Karpas-422 (cell line): ENCODE measurements around the gene GALNS. TPM values are rescaled to one million over a fixed set of nuclear protein-coding genes. Genes with fewer than 3 reads are reported as not detected.
A peak's percentile ranks its signal among the peaks of the same experiment; 100 is the strongest.

Experiments
- DNase-seq: peaks from one replicate; pipeline ENCODE4 v3.0.0-alpha.2; 2015
- H2AFZ ChIP-seq: fragments of 200-600 bp; sonication (generic); 2 replicates; pipeline ENCODE4 v1.6.1; 2014; ENCODE audit warnings: antibody characterized with exemption, low read length, mixed read lengths
- H3K27ac ChIP-seq: fragments of 200-600 bp; sonication (generic); 2 replicates; pipeline ENCODE4 v1.5.1; 2014; ENCODE audit warnings: mild to moderate bottlenecking, low read length, moderate library complexity
- H3K27me3 ChIP-seq: fragments of 200-600 bp; sonication (generic); 2 replicates; pipeline ENCODE4 v1.6.1; 2014; ENCODE audit warnings: low read length, mixed read lengths
- H3K36me3 ChIP-seq: fragments of 200-600 bp; sonication (generic); 2 replicates; pipeline ENCODE4 v1.6.1; 2014; ENCODE audit warnings: low read length, mixed read lengths; ENCODE audit not compliant: insufficient read depth
- H3K4me1 ChIP-seq: fragments of 200-600 bp; sonication (generic); 2 replicates; pipeline ENCODE4 v1.6.1; 2014; ENCODE audit warnings: mild to moderate bottlenecking, low read length, mixed read lengths
- H3K4me2 ChIP-seq: fragments of 200-600 bp; sonication (generic); 2 replicates; pipeline ENCODE4 v1.6.1; 2014; ENCODE audit warnings: low read length, low read depth, mild to moderate bottlenecking; ENCODE audit not compliant: poor library complexity, severe bottlenecking
- H3K4me3 ChIP-seq: fragments of 200-600 bp; sonication (generic); 2 replicates; pipeline ENCODE4 v1.5.1; 2014; ENCODE audit warnings: mild to moderate bottlenecking, antibody characterized with exemption, low read length, mixed read lengths
- H3K79me2 ChIP-seq: fragments of 200-600 bp; sonication (generic); 2 replicates; pipeline ENCODE4 v1.6.1; 2014; ENCODE audit warnings: mild to moderate bottlenecking, low read length, mixed read lengths
- H3K9ac ChIP-seq: fragments of 200-600 bp; sonication (generic); 2 replicates; pipeline ENCODE4 v1.6.0; 2014; ENCODE audit warnings: low read length
- H3K9me2 ChIP-seq: fragments of 200-600 bp; sonication (generic), shearing (Covaris generic); replicated peaks from 2 replicates; pipeline ENCODE4 v1.6.0; 2014; ENCODE audit warnings: mild to moderate bottlenecking, low read length, moderate library complexity; ENCODE audit not compliant: insufficient read depth
- H3K9me3 ChIP-seq: fragments of 300-700, 200-600 bp; sonication (generic); 2 replicates; pipeline ENCODE4 v1.6.1; 2014; ENCODE audit warnings: low read length, mixed read lengths
- H4K20me1 ChIP-seq: fragments of 200-600 bp; sonication (generic); 2 replicates; pipeline ENCODE4 v1.6.1; 2014; ENCODE audit warnings: mild to moderate bottlenecking, antibody characterized with exemption, low read length, low read depth; ENCODE audit not compliant: insufficient read depth
- total RNA-seq: library from RNA; depleted of rRNA; stranded (reverse); fragments of >200 nt; shearing (Covaris generic); gene quantifications from 2 replicates; pipeline ENCODE4 v1.2.3, GENCODE V29; 2014; ENCODE audit warnings: low replicate concordance

Gene GALNS
- total RNA-seq, 1 experiment from 2014 or later = 26.8 TPM

DNA sequence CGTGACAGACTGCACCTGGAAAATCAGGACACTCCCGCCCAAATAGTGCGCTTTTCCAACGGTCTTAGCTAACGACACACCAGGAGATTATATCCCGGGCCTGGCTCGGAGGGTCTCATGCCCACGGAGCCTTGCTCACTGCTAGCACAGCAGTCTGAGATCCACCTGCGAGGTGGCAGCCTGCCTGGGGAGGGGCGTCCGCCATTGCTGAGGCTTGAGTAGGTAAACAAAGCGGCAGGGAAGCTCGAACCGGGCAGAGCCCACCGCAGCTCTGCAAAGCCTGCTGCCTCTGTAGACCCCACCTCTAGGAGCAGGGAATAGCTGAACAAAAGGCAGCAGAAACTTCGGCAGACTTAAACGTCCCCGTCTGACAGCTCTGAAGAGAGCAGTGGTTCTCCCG lies 5.1 kb downstream of the GALNS start:
- peaks cover 14% of the 10 kb centered on the region for H3K4me1 ChIP-seq
- no peak overlapping the region for H3K27ac ChIP-seq
- no peak overlapping the region for H3K4me2 ChIP-seq
- no peak overlapping the region for H3K4me3 ChIP-seq
- H3K27me3 ChIP-seq = no peaks in the 10 kb centered on the region
- no peaks in the 10 kb centered on the region for H3K9me3 ChIP-seq
- H4K20me1 ChIP-seq = peaks cover 5% of the 10 kb centered on the region; the same call in 1 of the 2 replicates
- H3K36me3 ChIP-seq = no peaks in the 10 kb centered on the region
- H3K79me2 ChIP-seq = peaks cover 13% of the 10 kb centered on the region
- no peak overlapping the region for H2AFZ ChIP-seq
- H3K9ac ChIP-seq = no peak overlapping the region
- DNase-seq = no peak
- no peaks in the 10 kb centered on the region for H3K9me2 ChIP-seq

DNA sequence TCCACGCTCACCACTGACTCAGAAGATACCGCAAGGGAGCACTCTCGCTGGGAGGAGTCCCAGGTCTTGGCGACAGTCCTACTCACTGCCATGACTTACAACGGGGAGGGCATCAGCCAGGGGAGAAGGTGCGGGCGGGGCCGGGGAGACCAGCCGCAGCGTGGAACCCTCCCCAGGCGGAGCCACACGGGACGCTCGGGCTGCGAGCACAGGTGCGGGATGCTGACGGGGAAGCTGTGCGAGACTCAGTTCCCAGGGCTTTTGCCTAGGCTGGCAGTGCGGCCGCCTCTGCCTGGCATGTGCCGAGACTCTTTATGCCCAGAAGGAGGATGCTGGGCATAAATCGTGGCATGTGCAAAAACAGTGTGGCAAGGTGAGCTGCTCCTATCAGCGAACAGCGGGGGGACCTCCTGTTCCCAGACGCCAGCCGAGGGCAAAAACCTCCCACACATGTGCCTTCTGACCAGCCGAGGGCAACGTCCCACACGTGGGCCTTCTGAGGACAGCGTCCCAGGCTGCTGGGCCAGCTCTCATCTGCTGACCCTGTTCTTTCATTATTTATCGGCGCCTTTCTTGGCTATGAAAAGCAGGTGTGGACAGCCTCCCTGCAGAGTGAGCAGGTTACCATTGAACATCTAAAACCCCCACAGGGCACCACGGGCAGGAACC lies 6.1 kb downstream of the GALNS start:
- DNase-seq = no peak
- Histone ChIP-seq H3K4me3 (no peak overlapping the region), H3K9me2 (no peaks in the 10 kb centered on the region), H3K27ac (no peak overlapping the region), H3K36me3 (no peaks in the 10 kb centered on the region), H3K9ac (no peak overlapping the region), H3K4me1 (peaks cover 9% of the 10 kb centered on the region), H4K20me1 (peaks cover 1% of the 10 kb centered on the region; the same call in 1 of the 2 replicates), H3K4me2 (no peak overlapping the region), H3K27me3 (no peaks in the 10 kb centered on the region), H3K9me3 (no peaks in the 10 kb centered on the region), H2AFZ (no peak overlapping the region), H3K79me2 (peaks cover 7% of the 10 kb centered on the region)

DNA sequence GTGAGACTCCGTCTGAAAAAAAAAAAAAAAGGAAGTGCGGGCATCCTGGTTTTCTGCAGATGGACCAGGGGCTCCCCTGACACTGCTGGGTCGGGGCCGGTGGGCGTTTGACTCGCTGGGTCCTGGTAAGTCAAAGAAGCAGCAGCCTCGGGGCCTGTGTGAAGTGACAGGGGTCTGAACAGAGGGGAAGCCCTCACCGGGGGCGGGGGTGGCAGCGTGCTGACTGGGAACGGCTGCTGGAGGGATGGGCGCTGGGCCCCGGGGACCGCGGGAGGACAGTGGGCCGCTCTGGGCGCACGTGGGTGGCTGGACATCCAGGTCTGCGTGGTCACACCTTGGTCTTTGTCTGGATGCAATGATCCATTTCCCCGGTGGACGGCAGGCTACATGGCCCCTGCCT lies 8.2 kb downstream of the GALNS start:
- Histone ChIP-seq H4K20me1 (no peaks in the 10 kb centered on the region), H3K9me3 (no peaks in the 10 kb centered on the region), H3K79me2 (no peaks in the 10 kb centered on the region), H3K9me2 (no peaks in the 10 kb centered on the region), H3K9ac (no peak overlapping the region), H3K4me1 (peaks cover 12% of the 10 kb centered on the region), H3K27ac (no peak overlapping the region), H3K4me2 (no peak overlapping the region), H3K36me3 (no peaks in the 10 kb centered on the region), H2AFZ (no peak overlapping the region), H3K27me3 (no peaks in the 10 kb centered on the region), H3K4me3 (no peak overlapping the region)
- no peak for DNase-seq

DNA sequence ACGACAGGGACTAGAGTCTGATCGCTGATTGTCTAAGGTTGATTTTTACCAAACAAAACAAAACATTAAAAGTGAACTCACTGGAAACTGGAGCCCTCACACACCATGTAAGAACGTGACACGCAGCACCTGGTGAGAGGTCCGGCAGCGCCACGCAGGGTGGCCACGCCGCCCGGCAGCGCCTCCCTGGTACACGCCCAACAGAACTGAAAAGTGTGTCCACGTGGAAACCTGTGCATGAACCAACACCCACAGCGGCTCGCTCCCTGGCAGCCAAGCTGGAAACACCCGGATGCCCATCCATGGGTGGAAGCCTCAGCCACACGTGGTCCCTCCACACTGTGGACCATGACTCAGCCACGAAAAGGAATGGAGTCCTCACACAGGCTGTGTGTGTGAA lies 9.1 kb downstream of the GALNS start:
- no peaks in the 10 kb centered on the region for H3K9me3 ChIP-seq
- H2AFZ ChIP-seq = no peak overlapping the region
- H3K9ac ChIP-seq = no peak overlapping the region
- no peaks in the 10 kb centered on the region for H3K27me3 ChIP-seq
- no peaks in the 10 kb centered on the region for H4K20me1 ChIP-seq
- DNase-seq = no peak
- no peak overlapping the region for H3K27ac ChIP-seq
- H3K4me3 ChIP-seq = no peak overlapping the region
- H3K4me1 ChIP-seq = peaks cover 12% of the 10 kb centered on the region
- no peaks in the 10 kb centered on the region for H3K9me2 ChIP-seq
- H3K79me2 ChIP-seq = no peaks in the 10 kb centered on the region
- no peaks in the 10 kb centered on the region for H3K36me3 ChIP-seq
- H3K4me2 ChIP-seq = no peak overlapping the region

DNA sequence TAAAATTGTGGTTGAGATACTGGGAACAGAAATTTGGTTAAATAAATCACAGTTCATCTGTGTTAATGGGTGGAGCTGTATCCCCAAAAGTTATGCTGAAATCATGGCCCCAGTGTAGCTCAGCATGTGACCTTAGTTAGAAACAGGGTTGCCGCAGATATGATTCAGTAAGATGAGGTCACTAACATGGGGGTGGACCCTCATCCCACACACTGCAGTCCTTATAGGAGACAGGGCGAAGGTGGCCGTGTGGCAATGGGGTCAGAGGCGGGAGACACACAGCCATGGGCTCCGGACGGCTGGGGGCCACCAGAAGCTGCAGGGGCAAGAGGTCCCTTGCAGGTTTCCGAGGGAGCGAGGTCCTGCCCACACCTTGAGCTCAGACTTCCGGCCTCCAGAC lies 10.7 kb downstream of the GALNS start:
- Histone ChIP-seq H3K9me2 (no peaks in the 10 kb centered on the region), H4K20me1 (no peaks in the 10 kb centered on the region), H3K79me2 (no peaks in the 10 kb centered on the region), H3K4me2 (no peak overlapping the region), H3K9me3 (no peaks in the 10 kb centered on the region), H3K4me1 (peaks cover 12% of the 10 kb centered on the region), H3K27ac (no peak overlapping the region), H2AFZ (no peak overlapping the region), H3K27me3 (no peaks in the 10 kb centered on the region), H3K36me3 (no peaks in the 10 kb centered on the region), H3K4me3 (no peak overlapping the region), H3K9ac (no peak overlapping the region)
- DNase-seq = no peak

DNA sequence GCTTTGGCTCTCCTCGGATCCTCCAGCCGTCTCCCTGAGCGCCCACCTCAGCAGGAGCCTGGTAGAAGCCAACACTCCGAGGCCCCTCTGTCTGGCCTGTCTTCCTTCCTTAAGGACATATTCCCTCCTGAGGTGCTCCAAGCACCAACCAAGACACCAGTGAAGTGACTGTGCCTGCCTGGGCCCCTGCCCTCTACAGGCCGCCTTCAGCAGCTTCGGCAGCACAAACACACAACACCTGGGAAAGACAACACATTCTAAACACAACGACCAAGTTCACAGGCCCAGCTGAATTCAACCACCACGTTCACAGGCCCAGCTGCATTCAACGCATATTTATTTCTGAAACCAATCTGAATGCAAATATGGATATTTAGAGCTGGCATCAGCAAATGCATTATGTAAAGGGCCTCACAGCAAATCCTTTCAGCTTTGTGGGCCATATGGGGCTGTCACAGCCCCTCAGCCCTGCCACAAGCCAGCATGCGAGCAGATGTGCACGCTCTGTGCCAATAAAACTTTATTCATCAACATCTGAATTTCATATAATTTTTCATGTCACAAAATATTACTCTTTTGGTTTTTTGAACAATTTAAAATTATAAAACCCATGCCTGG lies 12.2 kb downstream of the GALNS start:
- Histone ChIP-seq H3K4me2 (no peak overlapping the region), H2AFZ (no peak overlapping the region), H3K9ac (no peak overlapping the region), H3K27me3 (no peaks in the 10 kb centered on the region), H3K79me2 (no peaks in the 10 kb centered on the region), H4K20me1 (no peaks in the 10 kb centered on the region), H3K4me1 (peaks cover 12% of the 10 kb centered on the region), H3K9me2 (no peaks in the 10 kb centered on the region), H3K4me3 (no peak overlapping the region), H3K36me3 (no peaks in the 10 kb centered on the region), H3K9me3 (no peaks in the 10 kb centered on the region), H3K27ac (peak overlapping the region; percentile 37; the same call in 1 of the 2 replicates)
- DNase-seq = peak; percentile 56

DNA sequence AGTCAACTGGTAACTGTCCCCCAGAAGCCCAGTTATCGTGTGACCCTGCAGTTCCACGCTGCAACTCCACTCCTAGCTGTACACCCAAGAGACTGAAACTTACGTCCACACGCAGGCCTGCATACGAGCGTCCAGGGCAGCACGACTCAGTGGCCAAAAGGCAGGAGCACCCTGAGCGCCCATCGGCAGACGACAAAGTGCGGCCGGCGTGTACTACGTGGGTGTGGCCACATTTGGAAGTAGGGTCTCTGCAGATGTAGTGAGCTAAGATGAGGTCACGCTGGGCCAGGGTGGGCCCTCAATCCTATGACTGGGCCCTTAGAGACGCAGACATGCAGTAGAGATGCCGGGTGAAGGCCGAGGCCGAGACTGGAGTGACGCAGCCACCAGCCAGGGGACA lies 13.5 kb downstream of the GALNS start:
- Histone ChIP-seq H3K9me2 (no peaks in the 10 kb centered on the region), H3K27me3 (no peaks in the 10 kb centered on the region), H3K4me1 (peaks cover 12% of the 10 kb centered on the region), H3K4me3 (no peak overlapping the region), H3K4me2 (no peak overlapping the region), H4K20me1 (no peaks in the 10 kb centered on the region), H3K27ac (no peak overlapping the region), H3K9ac (no peak overlapping the region), H2AFZ (no peak overlapping the region), H3K9me3 (no peaks in the 10 kb centered on the region), H3K79me2 (no peaks in the 10 kb centered on the region), H3K36me3 (no peaks in the 10 kb centered on the region)
- no peak for DNase-seq

DNA sequence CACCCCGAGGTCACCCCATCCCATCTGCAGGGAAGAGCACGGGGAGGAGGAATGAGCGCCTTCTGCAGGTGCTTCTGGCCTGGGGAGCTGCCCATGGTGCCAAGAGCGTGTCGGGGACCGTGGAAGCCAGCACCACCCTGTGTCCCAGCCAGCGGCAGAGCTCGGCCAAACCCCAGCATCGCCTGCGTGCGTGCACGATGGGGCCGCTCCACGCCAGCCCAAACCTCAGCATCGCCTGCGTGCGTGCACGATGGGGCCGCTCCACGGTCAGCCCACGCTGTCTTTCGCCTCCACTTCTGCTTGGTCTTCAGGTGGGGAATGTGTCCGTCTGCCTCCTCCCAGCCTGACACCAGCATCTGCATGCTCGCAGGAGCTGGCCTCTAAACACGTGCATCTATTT lies 13.9 kb downstream of the GALNS start:
- Histone ChIP-seq H3K27ac (no peak overlapping the region), H3K27me3 (no peaks in the 10 kb centered on the region), H4K20me1 (no peaks in the 10 kb centered on the region), H3K9me2 (no peaks in the 10 kb centered on the region), H3K4me2 (no peak overlapping the region), H3K36me3 (no peaks in the 10 kb centered on the region), H3K9me3 (no peaks in the 10 kb centered on the region), H3K4me3 (no peak overlapping the region), H3K79me2 (no peaks in the 10 kb centered on the region), H3K9ac (no peak overlapping the region), H3K4me1 (peaks cover 12% of the 10 kb centered on the region), H2AFZ (no peak overlapping the region)
- DNase-seq = no peak
